NCI-H2081 treated with DMSO at 0.1 percent for 48 hours (cell line): ENCODE results near the gene ANKRD26.
A peak's percentile ranks its signal among the peaks of the same experiment; 100 is the strongest.
"Not testable (repeated sequence)": the region's sequence is repeated elsewhere in the genome, so short reads cannot be mapped to it uniquely, and the experiment has no call there.

Source experiments
- DNase-seq: peaks from one replicate; lab custom pipeline; 2025; lab: John Stamatoyannopoulos, UW

ANKRD26 gene

DNA sequence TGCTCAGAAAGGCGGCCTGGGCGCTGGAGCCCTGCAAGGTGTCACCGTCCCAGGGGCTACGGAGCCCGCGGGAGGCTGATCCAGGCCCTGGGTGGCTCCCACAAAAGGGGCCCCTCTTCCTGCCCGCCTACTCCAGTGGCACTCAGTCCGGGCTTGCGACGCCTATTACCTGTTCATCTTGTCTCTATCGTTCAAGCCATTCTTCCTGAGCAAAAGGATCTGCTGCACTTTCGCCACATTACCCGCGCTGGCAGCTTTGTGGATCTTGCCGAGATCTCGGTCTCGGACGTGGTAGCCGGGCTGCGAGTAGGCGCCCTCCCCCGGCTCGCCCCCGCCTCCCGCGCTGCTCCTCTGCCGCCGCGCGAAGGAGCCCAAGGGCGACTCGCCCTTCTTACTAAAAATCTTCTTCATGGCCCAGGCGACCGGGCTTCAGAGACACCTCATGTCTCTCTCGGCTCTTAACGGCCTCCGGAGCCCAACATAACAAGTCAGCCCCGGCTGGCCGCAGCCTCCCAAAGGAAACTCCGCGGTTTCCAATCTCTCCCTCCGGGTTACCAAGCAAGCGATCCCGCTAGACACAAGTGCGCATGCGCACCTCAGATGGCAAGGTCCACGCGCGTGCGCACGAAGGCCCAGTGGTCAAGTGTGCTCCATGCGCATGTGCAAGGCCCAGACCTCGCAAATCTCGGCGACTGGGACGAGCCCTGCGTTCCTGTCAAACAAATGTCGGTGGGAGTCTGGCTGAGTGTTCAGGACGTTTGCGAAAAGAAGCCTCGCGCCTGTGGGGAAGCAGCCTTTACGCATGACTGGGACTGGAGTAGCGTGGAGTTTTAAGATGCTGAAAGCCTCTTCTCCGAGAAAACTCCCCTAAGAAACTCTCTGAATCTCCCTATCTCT is at the start of gene ANKRD26:
Gene ANKRD26 (minus strand): TSS at position 579 of the 897 bp plus-strand sequence. CDS start 168 bp downstream, at position 411.
- peak; percentile 74 for DNase-seq

DNA sequence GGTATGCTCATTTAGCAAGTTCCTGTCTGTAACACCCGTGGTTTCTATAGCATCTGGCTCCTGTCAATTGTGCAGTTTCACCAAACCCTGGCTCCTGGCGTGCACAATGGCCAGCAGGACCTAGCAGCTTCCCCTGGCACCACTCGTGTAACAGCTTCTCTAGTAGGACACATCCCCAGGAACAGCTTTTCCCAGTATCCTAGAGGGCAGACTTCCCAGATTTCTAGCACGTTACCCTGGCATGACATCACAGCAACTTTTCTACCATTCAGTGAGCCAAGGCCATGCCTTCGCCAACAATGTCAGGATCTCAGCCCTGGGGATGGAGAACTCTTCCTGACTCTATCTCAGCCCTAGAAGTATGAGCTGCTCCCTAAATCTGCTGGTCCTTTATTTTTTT is 47.4 kb upstream of the ANKRD26 start:
- DNase-seq, result no peak

DNA sequence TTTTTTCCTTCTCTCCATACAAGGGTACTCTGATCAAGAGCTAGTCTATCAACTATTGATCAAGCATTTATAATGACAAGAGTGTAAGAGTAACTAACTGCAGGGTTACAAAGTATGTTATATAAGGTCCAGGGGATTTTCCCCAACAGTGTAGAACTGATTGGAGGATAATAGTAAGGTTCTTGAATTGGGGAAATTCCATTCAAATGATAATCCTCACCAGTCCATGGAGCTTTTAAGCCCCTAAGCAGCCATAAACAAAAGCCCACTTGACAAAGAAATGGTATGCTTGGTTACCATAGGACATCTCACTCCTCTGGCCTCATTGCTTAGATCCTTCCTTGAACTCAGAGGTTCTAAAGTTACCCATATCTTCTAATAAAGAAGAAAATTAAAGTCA is 45.6 kb upstream of the ANKRD26 start:
- DNase-seq, result no peak

GRCh38 chr10:27143686-27144085 is 43.4 kb upstream of the ANKRD26 start:
- no peak for DNase-seq

DNA sequence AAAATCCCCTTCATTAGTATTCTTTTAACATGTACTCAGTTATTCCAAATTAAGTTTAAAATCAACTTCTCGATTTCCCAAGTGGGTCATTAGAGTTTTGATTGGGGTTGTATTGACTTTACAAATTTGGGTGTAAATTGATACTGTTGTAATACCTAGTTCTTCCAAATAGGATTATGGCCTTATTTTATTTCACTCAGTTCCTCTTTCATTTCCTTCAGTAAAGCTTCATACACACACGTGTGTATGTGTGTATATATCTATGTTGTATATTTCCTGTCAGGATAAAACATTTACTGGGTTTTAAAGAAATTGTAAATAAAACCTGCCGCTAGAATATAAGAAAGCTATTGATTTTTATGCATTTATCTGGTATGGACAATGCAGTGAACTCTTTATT is 38.0 kb upstream of the ANKRD26 start:
- DNase-seq, result no peak

DNA sequence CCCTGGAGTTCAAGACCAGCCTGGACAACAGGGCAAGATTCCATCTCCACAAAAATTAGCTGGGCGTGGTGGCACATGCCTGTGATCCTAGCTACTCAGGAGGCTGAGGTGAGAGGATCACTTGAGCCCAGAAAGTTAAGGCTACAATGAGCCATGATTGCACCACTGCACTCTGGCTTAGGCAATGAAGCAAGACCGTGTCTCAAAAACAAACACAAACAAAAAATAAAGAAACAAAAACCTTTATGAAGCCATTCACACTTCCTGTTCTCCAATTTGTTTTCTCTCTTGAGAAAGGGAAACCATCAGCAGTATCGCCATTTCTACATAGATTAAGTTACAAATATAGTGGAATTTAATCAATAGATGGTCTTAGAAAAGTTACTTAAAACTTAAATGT is 34.1 kb upstream of the ANKRD26 start:
- DNase-seq, result no peak

GRCh38 chr10:27108165-27108564 is 7.9 kb upstream of the ANKRD26 start:
- DNase-seq, result no peak

- DNase-seq, result no peak
Observed at GRCh38 chr10:27104919-27105318, 4.6 kb upstream of the ANKRD26 start.

- no peak for DNase-seq
Observed at GRCh38 chr10:27100813-27101347, 586 bp upstream of the ANKRD26 start.

DNA sequence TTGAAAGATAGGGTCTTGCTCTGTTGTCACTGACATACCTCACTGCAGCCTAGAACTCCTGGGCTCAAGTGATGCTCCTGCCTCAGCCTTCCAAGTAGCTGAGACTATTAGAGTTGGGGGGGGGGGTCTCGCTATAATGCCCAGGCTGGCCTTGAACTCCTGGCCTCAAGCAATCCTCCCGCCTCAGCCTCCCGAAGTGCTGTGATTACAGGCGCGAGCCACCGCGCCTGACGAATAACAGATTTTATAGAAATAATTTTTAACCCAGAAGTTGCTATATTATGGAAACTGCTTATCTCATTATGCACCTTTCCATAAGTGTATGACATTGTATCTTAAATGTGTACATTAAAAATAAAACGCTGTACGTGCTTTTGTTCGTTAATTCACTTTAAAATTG is 846 bp downstream of the ANKRD26 start:
- DNase-seq, result no peak

DNA sequence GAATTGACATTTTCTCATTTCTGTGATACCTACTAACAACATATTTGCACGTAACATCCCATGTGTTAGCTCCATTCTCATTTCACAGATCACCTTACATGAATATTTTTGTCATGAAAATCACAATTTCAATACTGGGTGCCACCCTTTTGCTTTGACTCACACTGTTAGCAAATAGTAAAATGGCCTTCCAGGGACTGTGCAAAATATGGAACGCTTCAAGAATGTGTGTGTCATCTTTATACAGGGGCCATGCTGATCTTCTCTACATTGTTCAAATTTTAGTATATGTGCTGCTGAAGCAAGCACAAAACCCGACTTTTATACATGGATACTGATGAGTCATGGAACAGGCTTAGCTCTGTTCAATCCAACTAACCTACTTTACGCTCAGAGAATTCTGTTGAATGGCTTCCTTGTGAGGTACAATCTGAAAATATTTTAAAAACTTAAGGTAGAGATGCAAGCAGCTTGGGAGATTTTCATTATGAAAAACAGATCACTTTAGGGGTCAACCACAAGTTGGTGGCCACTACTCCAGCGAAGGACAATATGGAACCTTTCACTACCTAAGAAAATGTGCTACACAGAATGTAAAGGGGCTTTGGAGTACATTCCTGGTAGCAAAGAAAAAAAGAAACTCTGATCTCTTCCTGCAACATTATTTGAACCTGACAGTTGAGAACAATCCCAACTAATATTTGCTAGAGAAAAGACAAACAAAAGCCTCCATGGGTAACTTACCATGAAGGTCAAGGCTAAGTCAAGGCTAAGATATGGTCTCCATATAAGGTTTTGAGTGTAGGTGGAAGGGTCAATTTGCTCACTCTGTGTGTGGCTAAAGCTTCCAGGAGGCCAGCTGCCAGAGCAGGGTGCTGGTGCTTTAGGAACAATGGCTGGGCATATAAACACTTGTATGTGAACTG is 11.9 kb downstream of the ANKRD26 start:
- DNase-seq, result no peak

DNA sequence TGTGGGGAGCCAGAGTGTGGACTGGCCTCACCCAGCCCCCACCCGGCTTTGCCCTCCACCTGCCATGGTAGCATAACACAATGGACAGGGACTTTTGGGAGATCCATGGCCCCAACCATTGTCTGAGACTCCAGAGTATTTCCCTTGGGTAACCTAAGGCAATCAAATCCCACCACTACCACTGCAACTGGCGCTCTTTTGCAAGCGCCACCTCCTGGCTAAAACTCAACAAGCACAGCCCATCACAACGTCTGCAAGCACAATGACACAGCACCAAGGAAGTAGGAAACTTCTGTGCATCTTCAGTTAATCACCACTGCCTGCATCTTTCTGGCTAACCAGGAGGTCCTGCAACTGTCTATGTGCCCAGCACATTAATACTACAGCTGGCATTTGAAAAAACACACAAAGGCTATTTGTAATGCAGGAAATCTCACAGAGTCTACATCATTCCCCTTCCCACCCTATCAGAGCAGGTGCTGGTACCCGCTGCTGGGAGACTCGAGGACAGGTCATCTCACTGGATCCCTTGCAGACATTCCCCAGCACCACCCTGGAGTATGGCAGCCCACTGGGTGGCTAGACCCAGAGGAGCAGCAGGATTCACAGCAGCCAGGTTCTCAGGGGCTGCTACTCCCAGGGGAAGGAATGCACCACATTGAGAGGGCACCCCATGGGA is 27.7 kb downstream of the ANKRD26 start:
- no peak for DNase-seq

GRCh38 chr10:27068217-27068891 is 31.9 kb downstream of the ANKRD26 start:
- DNase-seq, result no peak

DNA sequence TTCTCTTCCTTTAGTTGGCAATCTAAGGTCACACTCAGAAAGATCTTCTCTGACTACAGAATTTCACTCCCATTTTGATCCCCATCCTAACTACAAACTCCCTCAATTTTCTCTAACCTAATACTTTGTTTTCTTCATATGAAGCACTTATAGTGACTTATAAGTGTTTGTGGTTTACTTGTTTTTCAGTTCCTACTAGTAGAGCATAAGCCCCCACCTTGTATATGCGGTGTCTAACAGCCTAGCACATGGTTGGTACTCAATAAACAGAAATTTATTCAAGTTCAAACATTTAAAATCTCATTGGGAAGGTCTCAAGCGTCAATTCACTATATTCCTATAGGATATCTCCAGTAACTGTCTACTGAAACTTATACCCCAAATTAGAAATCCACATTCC is 35.2 kb downstream of the ANKRD26 start:
- no peak for DNase-seq

DNA sequence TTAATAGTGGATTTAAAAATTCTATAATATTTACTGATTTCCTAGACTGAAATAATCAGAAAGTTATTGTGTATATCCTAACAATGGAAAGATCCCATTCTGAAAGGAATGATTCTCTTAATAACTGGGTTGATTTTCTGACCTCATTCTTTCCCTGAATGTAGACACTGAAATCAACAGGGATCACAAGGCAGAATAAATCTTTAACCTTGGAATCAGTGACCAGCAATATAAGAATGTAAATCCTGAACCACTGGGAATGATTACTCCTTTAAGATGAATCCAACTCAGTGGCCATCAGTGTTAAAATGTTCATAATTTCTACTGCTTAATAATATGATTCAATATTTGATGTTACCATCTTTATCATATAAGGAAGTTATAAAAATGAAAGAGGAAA is 47.6 kb downstream of the ANKRD26 start:
- no peak for DNase-seq

GRCh38 chr10:27045247-27045646 is 55.0 kb downstream of the ANKRD26 start:
- DNase-seq, result not testable (repeated sequence)

DNA sequence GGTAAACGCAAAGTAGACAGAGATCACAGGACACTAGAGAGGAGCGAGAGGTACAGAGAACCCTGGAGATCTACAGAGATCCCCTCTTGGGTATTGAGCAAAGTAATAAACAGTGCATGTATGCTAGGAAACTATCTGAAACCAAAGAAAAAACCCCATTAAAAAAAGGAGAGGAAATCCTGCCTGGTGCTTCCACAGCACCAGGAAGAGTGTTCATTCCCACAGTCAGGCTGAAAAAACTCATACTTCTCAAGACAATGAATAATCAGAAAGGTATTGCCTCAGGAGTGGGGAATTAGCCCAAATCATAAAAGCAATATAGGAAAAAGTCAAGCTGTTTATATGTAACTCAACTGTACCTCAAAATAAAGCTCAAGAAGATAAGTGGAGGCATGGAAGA is 59.1 kb downstream of the ANKRD26 start:
- no peak for DNase-seq

GRCh38 chr10:27038168-27038567 is 62.1 kb downstream of the ANKRD26 start:
- no peak for DNase-seq

DNA sequence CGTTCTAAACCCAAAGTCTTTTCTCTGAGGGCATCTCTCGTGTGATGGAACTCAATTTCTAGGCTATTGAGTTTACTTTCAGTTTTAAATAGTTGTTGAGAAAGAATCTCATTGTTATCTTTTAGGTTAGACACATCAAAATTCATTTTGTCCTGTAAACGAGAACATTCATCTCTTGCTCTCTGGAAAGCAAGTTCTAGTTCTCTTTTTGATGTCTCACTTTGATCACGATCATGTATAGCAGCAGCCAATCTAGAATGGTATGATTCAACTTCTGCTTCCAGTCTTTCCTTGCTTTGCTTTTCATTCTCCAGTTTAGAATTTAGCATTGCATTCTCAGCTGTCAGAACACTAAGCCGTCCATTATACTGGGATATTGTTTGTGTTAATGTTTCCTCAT is 65.1 kb downstream of the ANKRD26 start:
- no peak for DNase-seq

- no peak for DNase-seq
Observed at GRCh38 chr10:27030060-27030459, 70.2 kb downstream of the ANKRD26 start.

DNA sequence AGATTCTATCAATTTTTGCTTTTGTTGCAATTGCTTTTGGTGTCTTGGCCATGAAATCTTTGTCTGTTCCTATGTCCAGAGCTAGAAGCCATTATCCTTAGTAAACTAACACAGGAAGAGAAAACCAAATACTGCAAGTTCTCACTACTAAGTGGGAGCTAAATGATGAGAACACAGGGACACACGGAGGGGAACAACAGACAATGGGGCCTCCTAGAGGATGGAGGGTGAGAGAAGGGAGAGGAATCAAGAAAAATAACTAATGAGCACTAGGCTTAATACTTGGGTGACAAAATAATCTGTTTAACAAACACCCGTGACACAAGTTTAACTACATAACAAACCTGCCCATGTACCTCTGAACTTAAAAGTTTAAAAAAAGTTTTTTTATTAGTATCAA is 78.2 kb downstream of the ANKRD26 start:
- DNase-seq, result no peak
